HepG2 (cell line): Measurements from ENCODE around the gene DDX23. TPM values are rescaled to one million over a fixed set of nuclear protein-coding genes. Genes with fewer than 3 reads are reported as not detected.

Experiments
- ARNT ChIP-seq: fragments of 450-650 bp; IDR thresholded peaks from 2 replicates; pipeline ENCODE4 v1.6.1; 2017
- FOXO4 ChIP-seq: sonication (generic); formaldehyde crosslinking; conservative IDR thresholded peaks from 2 replicates; pipeline ENCODE4 v1.8.1; 2023; ENCODE audit warnings: missing genetic modification reagents
- GABPB1 ChIP-seq: IDR thresholded peaks from 2 replicates; pipeline ENCODE4 v1.6.1; 2016; ENCODE audit warnings: mild to moderate bottlenecking, missing genetic modification reagents, moderate library complexity, missing compliant biosample characterization
- HNRNPH1 ChIP-seq: fragments of 200-400 bp; formaldehyde crosslinking; optimal IDR thresholded peaks from 2 replicates; pipeline ENCODE3; 2017; ENCODE audit warnings: mild to moderate bottlenecking, low read depth, low read length
- JUND ChIP-seq: sonication (generic); formaldehyde crosslinking; IDR thresholded peaks from 2 replicates; pipeline ENCODE4 v1.8.0; 2022; ENCODE audit warnings: mild to moderate bottlenecking, missing genetic modification reagents
- KDM1A ChIP-seq: IDR thresholded peaks from 2 replicates; pipeline ENCODE4 v1.6.1; 2016; ENCODE audit warnings: missing compliant biosample characterization
- KLF16 ChIP-seq, 2 experiments: sonication (generic) in 1 of 2; formaldehyde crosslinking in 1 of 2; IDR thresholded peaks; 2 replicates each; pipeline versions ENCODE4 v1.6.1 to v1.8.0; 2016 to 2023; ENCODE audit warnings: missing genetic modification reagents in 2 of 2, missing compliant biosample characterization in 1 of 2
- MATR3 ChIP-seq: sonication (generic); formaldehyde crosslinking; IDR thresholded peaks from 2 replicates; pipeline ENCODE4 v1.4.0; 2020; ENCODE audit warnings: missing genetic modification reagents
- MXD1 ChIP-seq: sonication (generic); formaldehyde crosslinking; IDR thresholded peaks from 2 replicates; pipeline ENCODE4 v1.4.0; 2020; ENCODE audit warnings: mild to moderate bottlenecking, missing genetic modification reagents
- NBN ChIP-seq: fragments of 450-650 bp; conservative IDR thresholded peaks from 2 replicates; pipeline ENCODE4 v1.6.1; 2017
- NFYC ChIP-seq: IDR thresholded peaks from 2 replicates; pipeline ENCODE4 v1.6.1; 2016; ENCODE audit warnings: missing genetic modification reagents, missing compliant biosample characterization
- SIN3A ChIP-seq: IDR thresholded peaks from 2 replicates; pipeline ENCODE4 v1.6.1; 2011; ENCODE audit warnings: low read depth, mild to moderate bottlenecking, control low read depth, low read length, borderline replicate concordance
- TAF15 ChIP-seq: fragments of 200-400 bp; formaldehyde crosslinking; IDR thresholded peaks from one replicate; pipeline ENCODE4 v1.6.1; 2018; ENCODE audit warnings: mild to moderate bottlenecking, low read depth, low read length; ENCODE audit not compliant: poor library complexity, severe bottlenecking
- TFDP1 ChIP-seq: IDR thresholded peaks from 2 replicates; pipeline ENCODE4 v1.6.1; 2016; ENCODE audit warnings: missing compliant biosample characterization, missing genetic modification reagents, borderline replicate concordance
- ZBTB26 ChIP-seq: IDR thresholded peaks from 2 replicates; pipeline ENCODE4 v1.6.1; 2016; ENCODE audit warnings: missing compliant biosample characterization, missing genetic modification reagents, borderline replicate concordance
- ZFP41 ChIP-seq: sonication (generic); formaldehyde crosslinking; IDR thresholded peaks from 2 replicates; pipeline ENCODE4 v1.4.0; 2020; ENCODE audit warnings: mild to moderate bottlenecking, missing genetic modification reagents, borderline replicate concordance
- ZNF350 ChIP-seq: sonication (generic); formaldehyde crosslinking; IDR thresholded peaks from 2 replicates; pipeline ENCODE4 v1.4.0; 2020; ENCODE audit warnings: mild to moderate bottlenecking, low read depth, missing genetic modification reagents, borderline replicate concordance
- ZNF383 ChIP-seq: sonication (generic); formaldehyde crosslinking; IDR thresholded peaks from 2 replicates; pipeline ENCODE4 v1.4.0; 2020; ENCODE audit warnings: missing genetic modification reagents, mild to moderate bottlenecking, borderline replicate concordance
- ZNF431 ChIP-seq: sonication (generic); formaldehyde crosslinking; IDR thresholded peaks from 2 replicates; pipeline ENCODE4 v1.9.0; 2022; ENCODE audit warnings: missing genetic modification reagents, low read depth, mild to moderate bottlenecking, borderline replicate concordance
- ZNF549 ChIP-seq: sonication (generic); formaldehyde crosslinking; IDR thresholded peaks from 2 replicates; pipeline ENCODE4 v1.5.0; 2020; ENCODE audit warnings: missing genetic modification reagents
- polyA plus RNA-seq, 8 experiments: library from polyadenylated mRNA; depleted of rRNA in 3 of 8; stranded (reverse) in 7 of 8; unstranded in 1 of 8; fragments of >200 nt; fragmentation: Illumina TruSeq in 4 of 8; extraction: Trizol in 4 of 8; gene quantifications; 2 replicates each; pipeline versions ENCODE4 v1.2.1 to v1.2.3, GENCODE V29; 2011 to 2016; ENCODE audit warnings: low read depth in 4 of 8, missing spikeins in 1 of 8, mixed read lengths in 1 of 8; ENCODE audit not compliant: insufficient read depth in 1 of 8
- total RNA-seq, 5 experiments: library from RNA; depleted of rRNA; stranded (reverse); fragments of >200 nt; fragmentation: Illumina TruSeq; extraction: Trizol; gene quantifications; 2 replicates each; pipeline ENCODE4 v1.2.3, GENCODE V29; 2016; ENCODE audit warnings: low read depth in 1 of 5
- TF ChIP-seq, protein P1 (sequence below): sonication (generic); formaldehyde crosslinking; IDR thresholded peaks from 2 replicates; pipeline ENCODE4 v1.4.0; 2020; ENCODE audit warnings: mild to moderate bottlenecking, low read depth, missing genetic modification reagents
- TF ChIP-seq, protein P2 (sequence below): sonication (generic); formaldehyde crosslinking; IDR thresholded peaks from 2 replicates; pipeline ENCODE4 v1.5.0; 2020; ENCODE audit warnings: missing genetic modification reagents, mild to moderate bottlenecking, borderline replicate concordance

Gene DDX23
- total and polyA plus RNA-seq, 2 of the 13 experiments (the other 11 are each of a cell fraction or from before 2014, with no cell fraction given), result 35.7 to 90.0 TPM

DNA sequence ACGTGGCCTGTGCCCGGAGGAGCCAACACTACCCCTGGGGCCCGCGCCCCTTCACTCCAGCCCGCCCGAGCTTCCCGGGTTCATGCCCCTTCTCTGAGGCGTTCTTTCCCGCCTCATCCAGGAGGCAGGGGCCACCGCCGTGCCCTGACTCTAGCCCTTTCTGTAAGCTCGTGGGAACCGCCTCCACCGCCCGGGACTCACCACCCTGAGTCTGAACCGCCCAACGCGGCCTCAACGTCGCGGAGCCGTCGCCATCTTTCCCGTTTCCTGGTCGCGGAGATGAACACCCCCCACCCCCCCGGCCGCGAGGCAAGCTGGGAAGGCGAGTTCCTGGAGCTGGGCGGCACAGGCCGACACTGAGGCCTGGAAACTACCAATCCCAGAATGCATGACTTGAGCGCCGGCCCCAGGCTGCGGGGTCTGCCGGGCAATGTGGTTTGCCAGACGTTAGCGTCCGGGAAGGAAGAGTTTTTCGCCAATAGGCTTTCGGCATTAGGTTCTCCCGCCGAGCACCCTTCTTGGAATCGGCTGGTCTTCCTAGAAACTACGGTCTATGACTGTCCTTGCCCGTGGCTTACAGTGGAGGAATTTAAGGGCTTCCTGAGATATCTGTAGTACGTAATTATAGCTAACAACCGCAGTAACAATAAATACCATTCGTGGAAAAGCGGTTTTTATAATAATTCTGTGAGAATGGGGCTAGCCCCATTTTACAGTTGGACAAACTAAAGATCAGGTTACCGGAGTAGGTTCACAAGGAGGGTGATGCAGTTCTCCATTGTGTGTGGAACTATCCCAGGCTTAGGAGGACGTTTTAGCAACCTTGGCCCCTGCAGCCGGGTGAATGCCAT lies at the start of gene DDX23 (continued):
- TF ChIP-seq MXD1, result peak; percentile 86
- peak; percentile 45; the same call in 1 of the 2 replicates for TF ChIP-seq JUND (CRISPR knock-in tag)
- peak; percentile 87 for TF ChIP-seq ZNF350 (CRISPR knock-in tag)
- TF ChIP-seq ZFP41 (CRISPR knock-in tag), result no peak
- no peak for TF ChIP-seq ZNF383
- TF ChIP-seq, protein P1, sequence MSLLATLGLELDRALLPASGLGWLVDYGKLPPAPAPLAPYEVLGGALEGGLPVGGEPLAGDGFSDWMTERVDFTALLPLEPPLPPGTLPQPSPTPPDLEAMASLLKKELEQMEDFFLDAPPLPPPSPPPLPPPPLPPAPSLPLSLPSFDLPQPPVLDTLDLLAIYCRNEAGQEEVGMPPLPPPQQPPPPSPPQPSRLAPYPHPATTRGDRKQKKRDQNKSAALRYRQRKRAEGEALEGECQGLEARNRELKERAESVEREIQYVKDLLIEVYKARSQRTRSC, result no peak
- no peak for TF ChIP-seq TAF15
- TF ChIP-seq KDM1A (CRISPR knock-in tag), result 0 out of 2 replicates have a peak, but pooled peaks have one; percentile 42
- no peak for TF ChIP-seq FOXO4 (CRISPR knock-in tag)
- TF ChIP-seq ZNF549 (CRISPR knock-in tag), result no peak
- no peak for TF ChIP-seq ARNT
- no peak for TF ChIP-seq NBN
- TF ChIP-seq MATR3 (CRISPR knock-in tag), result no peak
- TF ChIP-seq, protein P2, sequence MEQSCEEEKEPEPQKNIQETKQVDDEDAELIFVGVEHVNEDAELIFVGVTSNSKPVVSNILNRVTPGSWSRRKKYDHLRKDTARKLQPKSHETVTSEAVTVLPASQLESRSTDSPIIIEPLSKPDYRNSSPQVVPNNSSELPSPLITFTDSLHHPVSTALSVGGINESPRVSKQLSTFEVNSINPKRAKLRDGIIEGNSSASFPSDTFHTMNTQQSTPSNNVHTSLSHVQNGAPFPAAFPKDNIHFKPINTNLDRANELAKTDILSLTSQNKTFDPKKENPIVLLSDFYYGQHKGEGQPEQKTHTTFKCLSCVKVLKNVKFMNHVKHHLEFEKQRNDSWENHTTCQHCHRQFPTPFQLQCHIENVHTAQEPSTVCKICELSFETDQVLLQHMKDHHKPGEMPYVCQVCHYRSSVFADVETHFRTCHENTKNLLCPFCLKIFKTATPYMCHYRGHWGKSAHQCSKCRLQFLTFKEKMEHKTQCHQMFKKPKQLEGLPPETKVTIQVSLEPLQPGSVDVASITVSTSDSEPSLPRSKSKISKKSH, result peak; percentile 89
- peak; percentile 59 for TF ChIP-seq NFYC
- peak; percentile 8; the same call in 1 of the 2 replicates for TF ChIP-seq TFDP1 (CRISPR knock-in tag)
- TF ChIP-seq KLF16 (CRISPR knock-in tag; IDR thresholded peaks at IDR 0.05), result peak in 1 of 2 experiments; percentile 66; a peak in 2 of 4 replicates
- TF ChIP-seq HNRNPH1, result no peak
- no peak for TF ChIP-seq SIN3A
- no peak for TF ChIP-seq ZBTB26 (CRISPR knock-in tag)
- TF ChIP-seq GABPB1 (CRISPR knock-in tag), result peak; percentile 94
- TF ChIP-seq ZNF431 (CRISPR knock-in tag), result no peak
